Esophagus (tissue), 2 donors: Measurements from ENCODE around the gene FRMD4A. TPM values are rescaled to one million over a fixed set of nuclear protein-coding genes. Genes with fewer than 3 reads are reported as not detected.

Source experiments
- H3K27ac ChIP-seq, 2 donors: one replicate each; pipeline ENCODE4 v1.5.1; 2013; ENCODE audit warnings: low read depth in 2 of 2, mild to moderate bottlenecking in 2 of 2, inconsistent platforms in 1 of 2, low read length in 1 of 2, moderate library complexity in 1 of 2
- H3K27me3 ChIP-seq, 2 donors: one replicate each; pipeline ENCODE4 v1.6.1; 2013; ENCODE audit warnings: low read length in 2 of 2, control low read depth in 1 of 2, mild to moderate bottlenecking in 1 of 2; ENCODE audit not compliant: insufficient read depth in 2 of 2, control insufficient read depth in 1 of 2
- H3K36me3 ChIP-seq, 2 donors: one replicate each; pipeline ENCODE4 v1.6.1; 2013; ENCODE audit warnings: low read length in 1 of 2; ENCODE audit not compliant: control insufficient read depth in 2 of 2, insufficient read depth in 2 of 2
- H3K4me1 ChIP-seq, 2 donors: one replicate each; pipeline ENCODE4 v1.6.1; 2013; ENCODE audit warnings: low read length in 1 of 2; ENCODE audit not compliant: control insufficient read depth in 2 of 2, insufficient read depth in 2 of 2
- H3K4me3 ChIP-seq, 2 donors: one replicate each; pipeline ENCODE4 v1.5.1; 2013; ENCODE audit warnings: low read length in 2 of 2, mild to moderate bottlenecking in 2 of 2, low read depth in 1 of 2, moderate library complexity in 1 of 2
- H3K9me3 ChIP-seq, 2 donors: one replicate each; pipeline ENCODE4 v1.6.1; 2013; ENCODE audit warnings: mild to moderate bottlenecking in 2 of 2, low read depth in 1 of 2, low read length in 1 of 2, moderate library complexity in 1 of 2; ENCODE audit not compliant: control insufficient read depth in 2 of 2, insufficient read depth in 1 of 2
- WGBS, 2 donors: extraction: QIAGEN DNeasy Blood & Tissue Kit; methylation state at CpG; one replicate each; pipeline ENCODE4 v1.1.7; 2013; 5-methylcytosine and 5-hydroxymethylcytosine counted together
- polyA plus RNA-seq, 2 donors: library from polyadenylated mRNA; stranded (reverse); fragments of 200-250 nt; gene quantifications; one replicate each; pipeline ENCODE4 v1.2.3, GENCODE V29; 2013
- donor health status: healthy with polysubstance abuse.
- donor health status: Bipolar disorder and iron deficiency.

The FRMD4A gene
- polyA plus RNA-seq, 2 donors: 9.3 to 12.6 TPM

DNA sequence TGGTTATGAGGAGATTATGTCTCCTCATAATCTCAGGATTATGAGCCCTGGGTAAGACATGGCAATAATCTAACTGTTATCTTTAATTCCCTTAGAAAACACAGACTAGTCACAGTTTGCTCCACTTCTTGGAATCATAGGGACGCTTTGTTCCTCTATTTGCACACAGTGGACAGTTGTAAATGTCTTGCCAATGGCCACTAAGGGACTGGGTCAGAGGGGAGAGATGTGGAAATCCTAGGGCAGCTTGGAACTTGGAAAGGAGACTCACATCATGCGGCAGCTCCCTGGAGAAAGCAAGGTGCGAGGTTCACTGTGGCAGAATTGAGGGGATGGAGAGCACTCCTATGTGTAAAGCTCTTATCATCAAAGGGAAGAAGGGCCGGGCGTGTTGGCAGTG lies 477.9 kb downstream of the FRMD4A start:
- Histone ChIP-seq H3K4me3 (no peak overlapping the region), H3K4me1 (no peaks in the 10 kb centered on the region), H3K27me3 (no peaks in the 10 kb centered on the region), H3K27ac (no peak overlapping the region), H3K9me3 (no peaks in the 10 kb centered on the region), H3K36me3 (no peaks in the 10 kb centered on the region)
- WGBS, 2 donors: 84 to 94% methylated on average over 5 of the region's 5 CpGs

DNA sequence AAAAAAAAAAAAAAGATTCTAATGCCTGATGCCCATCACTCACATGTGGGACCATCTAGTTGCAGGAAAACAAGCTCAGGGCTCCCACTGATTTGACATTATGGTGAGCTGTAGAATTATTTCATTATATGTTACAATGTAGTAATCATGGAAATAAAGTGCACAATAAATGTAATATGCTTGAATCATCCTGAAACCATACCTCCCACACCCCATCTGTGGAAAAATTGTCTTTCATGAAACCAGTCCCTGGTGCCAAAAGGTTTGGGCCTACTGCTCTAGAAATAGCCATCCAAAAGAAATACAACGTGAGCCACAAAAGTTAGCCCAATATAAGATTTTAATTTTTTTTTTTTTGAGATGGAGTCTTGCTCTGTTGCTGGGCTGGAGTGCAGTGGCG lies 478.8 kb downstream of the FRMD4A start:
- no peaks in the 10 kb centered on the region for H3K9me3 ChIP-seq
- H3K36me3 ChIP-seq: no peaks in the 10 kb centered on the region
- H3K4me1 ChIP-seq: no peaks in the 10 kb centered on the region
- H3K27me3 ChIP-seq: no peaks in the 10 kb centered on the region
- no peak overlapping the region for H3K27ac ChIP-seq
- 85 to 95% methylated on average over 2 of the region's 2 CpGs for WGBS, 2 donors
- H3K4me3 ChIP-seq: no peak overlapping the region

DNA sequence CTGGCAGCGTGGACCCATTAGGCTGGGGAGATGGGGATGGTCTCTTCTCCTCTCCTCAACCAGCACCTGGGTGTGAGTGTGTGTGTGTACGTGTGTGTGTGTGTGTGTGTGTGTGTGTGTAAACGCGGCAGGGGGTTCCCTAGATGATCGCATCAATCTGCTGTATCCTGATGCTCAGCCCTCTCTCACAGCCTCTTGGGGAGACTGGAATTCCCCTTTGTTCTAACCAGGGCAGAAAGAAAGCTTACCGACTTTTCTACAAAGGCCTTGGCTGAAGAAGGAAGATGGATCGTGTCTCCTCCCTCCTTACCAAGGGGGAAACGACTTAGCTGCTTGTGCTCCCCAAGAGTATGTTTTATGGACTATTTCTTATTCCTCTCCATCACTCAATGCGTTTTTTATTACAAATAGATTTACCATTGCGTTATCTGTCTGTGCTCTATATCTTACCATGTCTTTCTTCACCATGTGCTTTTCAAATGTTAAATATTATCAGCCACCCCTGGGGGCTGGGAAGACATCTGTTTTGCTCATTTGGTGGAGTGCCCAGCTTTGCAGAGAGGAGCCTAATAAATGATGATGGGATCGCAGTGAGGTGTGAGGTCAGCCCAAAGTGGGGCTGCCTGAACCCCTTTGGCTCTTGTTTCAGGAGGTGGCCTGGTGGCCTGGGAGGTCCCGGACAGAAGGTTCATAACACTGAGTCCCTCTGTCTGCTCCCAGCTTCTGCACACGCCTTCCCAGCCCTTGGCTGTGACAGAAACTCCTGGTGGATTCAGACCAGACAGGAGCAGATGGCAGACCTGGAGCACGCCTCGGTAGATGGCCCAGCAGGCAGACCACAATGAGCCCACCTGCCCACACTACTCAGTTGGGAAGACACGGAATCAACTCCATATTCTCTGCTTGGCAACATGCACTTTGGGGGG lies 481.9 kb downstream of the FRMD4A start:
- 87 to 90% methylated on average over 15 to 16 of the region's 16 CpGs for WGBS, 2 donors
- H3K9me3 ChIP-seq: no peaks in the 10 kb centered on the region
- no peaks in the 10 kb centered on the region for H3K36me3 ChIP-seq
- no peak overlapping the region for H3K4me3 ChIP-seq
- no peaks in the 10 kb centered on the region for H3K27me3 ChIP-seq
- no peak overlapping the region for H3K27ac ChIP-seq
- H3K4me1 ChIP-seq: no peaks in the 10 kb centered on the region

DNA sequence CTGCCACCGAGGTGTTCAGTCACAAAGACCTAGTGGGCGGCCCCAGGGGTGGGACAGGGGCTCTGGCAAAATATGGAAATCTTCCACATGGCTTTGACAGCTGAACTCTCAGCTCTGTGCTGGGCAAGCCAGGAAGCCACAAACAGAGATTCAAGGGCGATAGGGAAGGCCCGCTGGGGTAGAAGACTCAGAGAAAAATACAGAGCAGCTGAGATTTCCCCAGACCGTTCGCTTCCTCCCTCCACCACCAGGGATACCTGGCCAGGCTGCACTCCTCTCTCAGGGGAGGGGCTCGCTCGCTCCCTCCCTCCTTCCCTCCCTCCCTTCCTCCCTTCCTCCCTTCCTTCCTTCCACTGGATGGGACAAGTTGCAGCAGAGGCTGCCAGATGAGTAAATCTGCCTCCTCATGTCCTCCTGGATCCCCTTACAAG lies 483.5 kb downstream of the FRMD4A start:
- Histone ChIP-seq H3K4me3 (no peak overlapping the region), H3K4me1 (no peaks in the 10 kb centered on the region), H3K9me3 (no peaks in the 10 kb centered on the region), H3K27me3 (no peaks in the 10 kb centered on the region), H3K27ac (no peak overlapping the region), H3K36me3 (no peaks in the 10 kb centered on the region)
- WGBS, 2 donors: 52 to 63% methylated on average over 8 of the region's 8 CpGs

DNA sequence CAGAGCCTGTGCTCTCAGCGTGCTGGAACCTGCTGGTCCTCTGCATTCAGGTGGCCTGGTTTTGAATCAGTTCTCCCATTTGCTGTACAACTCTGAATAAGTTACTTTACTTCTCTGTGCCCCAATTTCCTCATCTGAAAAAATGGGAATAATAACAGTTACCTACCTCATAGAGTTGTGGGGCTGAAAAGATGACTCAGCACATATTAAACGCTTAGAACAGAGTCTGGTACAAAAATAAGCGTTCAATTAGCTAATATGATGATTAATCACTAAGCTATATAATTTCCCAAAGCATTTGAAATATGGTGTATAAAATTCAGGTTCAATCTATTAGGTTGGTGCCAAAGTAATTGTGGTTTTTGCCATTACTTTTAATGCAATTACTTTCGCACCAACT lies 484.8 kb downstream of the FRMD4A start:
- H3K27ac ChIP-seq: no peak overlapping the region
- no peaks in the 10 kb centered on the region for H3K4me1 ChIP-seq
- no peak overlapping the region for H3K4me3 ChIP-seq
- 73 to 83% methylated on average over 4 of the region's 4 CpGs for WGBS, 2 donors
- H3K36me3 ChIP-seq: no peaks in the 10 kb centered on the region
- no peaks in the 10 kb centered on the region for H3K27me3 ChIP-seq
- H3K9me3 ChIP-seq: no peaks in the 10 kb centered on the region

DNA sequence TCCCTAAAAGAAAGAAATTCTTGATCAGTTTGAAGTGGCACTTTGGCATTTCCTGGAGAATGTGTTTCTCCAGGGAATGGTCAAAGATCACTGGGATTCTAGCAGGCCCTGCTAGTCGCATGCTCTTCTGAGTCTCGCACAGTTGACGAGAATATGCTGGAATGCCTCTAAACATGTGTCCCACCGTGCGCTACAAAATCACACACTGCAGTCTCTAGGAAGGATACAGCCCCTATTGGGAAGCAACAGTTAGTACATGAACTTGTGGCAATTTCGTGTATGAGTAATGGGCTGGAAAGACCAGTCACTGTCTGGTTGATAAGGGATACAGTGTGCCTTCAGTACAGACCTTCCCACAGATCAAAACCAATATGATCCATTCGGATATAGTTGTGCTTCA lies 486.1 kb downstream of the FRMD4A start:
- Histone ChIP-seq H3K36me3 (no peaks in the 10 kb centered on the region), H3K4me3 (no peak overlapping the region), H3K9me3 (no peaks in the 10 kb centered on the region), H3K27ac (no peak overlapping the region), H3K4me1 (no peaks in the 10 kb centered on the region), H3K27me3 (no peaks in the 10 kb centered on the region)
- 88% methylated on average over 7 of the region's 7 CpGs for WGBS, 2 donors

DNA sequence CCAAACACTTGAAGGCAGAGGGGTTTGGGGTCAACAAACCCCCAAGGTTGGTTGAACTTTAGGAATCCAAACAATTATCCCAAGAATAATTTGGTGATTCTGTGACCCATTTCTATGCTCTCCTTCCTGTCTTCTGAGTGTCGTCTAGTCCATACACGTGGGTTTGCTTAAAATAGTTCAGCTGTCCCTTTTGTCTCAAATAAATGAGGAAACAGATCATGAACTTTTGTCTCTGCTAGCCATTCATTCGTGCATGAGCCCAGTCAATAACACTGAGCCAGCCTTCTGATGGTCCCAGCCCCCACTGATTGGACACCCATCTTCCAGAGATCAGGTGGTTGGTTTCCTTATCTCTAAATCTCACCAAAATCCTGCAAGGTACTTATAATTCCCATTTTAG lies 488.6 kb downstream of the FRMD4A start:
- Histone ChIP-seq H3K27ac (no peak overlapping the region), H3K36me3 (no peaks in the 10 kb centered on the region), H3K27me3 (no peaks in the 10 kb centered on the region), H3K9me3 (no peaks in the 10 kb centered on the region), H3K4me1 (no peaks in the 10 kb centered on the region), H3K4me3 (no peak overlapping the region)
- WGBS, 2 donors: 67 to 74% methylated on average over 3 of the region's 3 CpGs

DNA sequence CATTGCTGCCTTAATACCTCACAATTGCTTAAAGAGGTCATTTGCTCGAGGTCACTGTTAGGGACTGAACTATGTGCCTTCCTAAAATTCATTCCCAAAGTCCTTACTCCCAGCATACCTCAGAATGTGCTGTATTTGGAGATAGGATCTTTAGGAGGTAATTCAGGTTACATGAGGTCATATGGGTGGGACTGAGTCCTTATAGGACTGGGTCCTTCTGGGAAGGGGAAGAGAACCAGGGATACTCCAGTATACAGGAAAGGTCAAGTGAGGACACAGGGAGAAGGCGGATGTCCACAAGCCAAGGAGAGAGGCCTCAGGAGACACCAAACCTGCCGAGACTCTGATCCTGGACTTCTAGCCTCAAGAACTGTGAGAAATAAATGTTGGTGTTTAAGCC lies 490.7 kb downstream of the FRMD4A start:
- 89 to 94% methylated on average over 3 of the region's 3 CpGs for WGBS, 2 donors
- H3K36me3 ChIP-seq: no peaks in the 10 kb centered on the region
- H3K4me3 ChIP-seq: no peak overlapping the region
- H3K9me3 ChIP-seq: no peaks in the 10 kb centered on the region
- no peak overlapping the region for H3K27ac ChIP-seq
- no peaks in the 10 kb centered on the region for H3K4me1 ChIP-seq
- no peaks in the 10 kb centered on the region for H3K27me3 ChIP-seq

DNA sequence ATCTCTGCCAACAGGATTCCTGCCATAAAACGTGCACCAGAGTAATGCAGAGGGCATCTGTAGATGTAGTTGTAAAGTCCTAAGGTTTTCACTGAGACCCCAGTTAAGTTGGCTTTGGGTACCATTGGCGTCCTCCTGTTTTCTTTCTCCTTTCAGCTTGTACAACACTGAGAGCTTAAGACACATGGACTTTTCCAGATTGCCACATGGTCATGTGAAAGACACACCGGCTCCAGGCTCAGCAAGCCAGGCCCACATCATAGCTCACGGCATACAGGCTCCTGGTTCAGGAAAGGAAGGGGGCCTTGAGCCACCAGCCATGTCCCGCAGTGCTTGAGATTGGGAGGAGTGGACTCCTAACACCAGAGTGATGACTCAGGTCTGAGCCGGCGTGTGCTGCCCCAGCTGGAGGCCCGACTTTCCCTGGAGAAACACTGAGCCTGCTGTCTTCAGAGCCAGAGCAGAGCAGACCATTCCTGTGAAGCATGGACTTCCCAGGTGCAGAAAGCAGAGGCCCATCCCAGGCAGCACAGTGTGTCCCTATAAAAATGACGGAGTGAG lies 491.2 kb downstream of the FRMD4A start:
- H3K4me1 ChIP-seq: no peaks in the 10 kb centered on the region
- H3K36me3 ChIP-seq: no peaks in the 10 kb centered on the region
- no peak overlapping the region for H3K27ac ChIP-seq
- H3K9me3 ChIP-seq: no peaks in the 10 kb centered on the region
- WGBS, 2 donors: 74 to 78% methylated on average over 9 of the region's 9 CpGs
- H3K4me3 ChIP-seq: no peak overlapping the region
- H3K27me3 ChIP-seq: no peaks in the 10 kb centered on the region

DNA sequence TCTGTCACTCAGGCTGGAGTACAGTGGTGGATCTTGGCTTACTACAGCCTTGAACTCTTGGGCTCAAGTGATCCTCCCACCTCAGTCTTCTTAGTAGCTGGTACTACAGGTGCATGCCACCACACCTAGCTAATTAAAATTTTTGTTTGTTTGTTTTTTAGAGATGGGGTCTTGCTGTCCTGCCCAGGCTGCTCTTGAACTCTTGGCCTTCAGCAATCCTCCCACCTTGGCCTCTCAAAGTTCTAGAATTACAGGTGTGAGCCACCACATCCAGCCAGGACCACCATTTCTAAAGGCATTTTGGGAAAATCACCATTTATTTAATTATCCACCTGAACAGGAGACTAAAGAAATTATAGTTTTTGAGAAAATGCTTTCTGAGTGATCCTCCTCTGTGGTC lies 491.7 kb downstream of the FRMD4A start:
- no peak overlapping the region for H3K4me3 ChIP-seq
- H3K9me3 ChIP-seq: no peaks in the 10 kb centered on the region
- no peak overlapping the region for H3K27ac ChIP-seq
- no peaks in the 10 kb centered on the region for H3K4me1 ChIP-seq
- no peaks in the 10 kb centered on the region for H3K36me3 ChIP-seq
- no peaks in the 10 kb centered on the region for H3K27me3 ChIP-seq
